ENCODE measurements around the gene GTF2E1. TPM values are rescaled to one million over a fixed set of nuclear protein-coding genes. Genes with fewer than 3 reads are reported as not detected.

GTF2E1 gene
- total and polyA plus RNA-seq, 8 donors: 2.7 to 9.7 (median 6.5) TPM

GRCh38 chr3:120770891-120771290, 28.3 kb downstream of the GTF2E1 start:
- intact Hi-C loops (cut with DNase I): no loop called here
- H3K9me3 ChIP-seq: no peaks in the 10 kb centered on the region
- no peak overlapping the region for H3K4me3 ChIP-seq
- 88 to 90% methylated on average over 4 of the region's 4 CpGs for WGBS, 2 donors
- no peaks in the 10 kb centered on the region for H3K27me3 ChIP-seq
- DNase-seq (no peak), ATAC-seq (no peak), FAIRE-seq (no peak)
- H3K27ac ChIP-seq: no peak overlapping the region
- H3K4me1 ChIP-seq: peaks cover 0 to 8% (median 5%) of the 10 kb centered on the region in 3 donors
- no peak for TF ChIP-seq CTCF (IDR thresholded peaks at IDR 0.05)
- no peaks in the 10 kb centered on the region for H3K36me3 ChIP-seq

- no peak for TF ChIP-seq CTCF (IDR thresholded peaks at IDR 0.05)
- intact Hi-C loops (cut with DNase I): no loop called here
- Histone ChIP-seq H3K4me3 (no peak overlapping the region), H3K4me1 (peaks cover 0 to 1% (median 0%) of the 10 kb centered on the region in 3 donors), H3K9me3 (no peaks in the 10 kb centered on the region), H3K36me3 (peaks cover 0 to 5% (median 2%) of the 10 kb centered on the region in 3 donors), H3K27me3 (no peaks in the 10 kb centered on the region), H3K27ac (no peak overlapping the region)
- WGBS, 2 donors: 68 to 97% methylated on average over 2 of the region's 2 CpGs
- no peak for FAIRE-seq
- no peak for DNase-seq
- no peak for ATAC-seq
These were observed 29.5 kb downstream of the GTF2E1 start for GRCh38 chr3:120772081-120772480.

GRCh38 chr3:120773932-120774331, 31.4 kb downstream of the GTF2E1 start:
- DNase-seq: no peak
- FAIRE-seq: no peak
- Histone ChIP-seq H3K4me1 (no peaks in the 10 kb centered on the region), H3K4me3 (no peak overlapping the region), H3K27ac (no peak overlapping the region), H3K9me3 (no peaks in the 10 kb centered on the region), H3K36me3 (peaks cover 0 to 5% (median 5%) of the 10 kb centered on the region in 3 donors), H3K27me3 (no peaks in the 10 kb centered on the region)
- no peak for TF ChIP-seq CTCF (IDR thresholded peaks at IDR 0.05)
- intact Hi-C loops (cut with DNase I): no loop called here
- no peak for ATAC-seq

GRCh38 chr3:120775411-120775810, 32.9 kb downstream of the GTF2E1 start:
- no peaks in the 10 kb centered on the region for H3K27me3 ChIP-seq
- H3K36me3 ChIP-seq: peaks cover 0 to 5% (median 5%) of the 10 kb centered on the region in 3 donors
- 91 to 94% methylated on average over 4 of the region's 4 CpGs for WGBS, 2 donors
- DNase-seq: no peak
- FAIRE-seq: no peak
- no peaks in the 10 kb centered on the region for H3K9me3 ChIP-seq
- intact Hi-C loops (cut with DNase I): no loop called here
- no peak for TF ChIP-seq CTCF (IDR thresholded peaks at IDR 0.05)
- H3K27ac ChIP-seq: no peak overlapping the region
- no peak overlapping the region for H3K4me3 ChIP-seq
- ATAC-seq: no peak
- no peaks in the 10 kb centered on the region for H3K4me1 ChIP-seq

GRCh38 chr3:120778776-120779175, 36.2 kb downstream of the GTF2E1 start:
- H3K9me3 ChIP-seq: no peaks in the 10 kb centered on the region
- TF ChIP-seq CTCF (IDR thresholded peaks at IDR 0.05): no peak
- no peak overlapping the region for H3K4me3 ChIP-seq
- ATAC-seq (no peak), DNase-seq (no peak), FAIRE-seq (no peak)
- H3K27ac ChIP-seq: no peak overlapping the region
- H3K4me1 ChIP-seq: no peaks in the 10 kb centered on the region
- 95 to 98% methylated on average over 3 of the region's 3 CpGs for WGBS, 2 donors
- no peaks in the 10 kb centered on the region for H3K27me3 ChIP-seq
- intact Hi-C loops (cut with DNase I): no loop called here
- peaks cover 0 to 12% (median 5%) of the 10 kb centered on the region in 3 donors for H3K36me3 ChIP-seq

Measured in pancreas (tissue), 10 donors.